Activated CD4-positive, alpha-beta memory T cell treated with anti-CD3 and anti-CD28 coated beads for 36 hours (primary cell): Measurements from ENCODE around the gene PPP2R2D. TPM values are rescaled to one million over a fixed set of nuclear protein-coding genes. Genes with fewer than 3 reads are reported as not detected.
A peak's percentile ranks its signal among the peaks of the same experiment; 100 is the strongest.

Experiments used
- CTCF ChIA-PET: fragments of 350-600 bp; sonication (Branson Sonifier 250); formaldehyde crosslinking; loops from one replicate; lab custom pipeline; 2021; ENCODE audit warnings: antibody characterized with exemption, inconsistent platforms; lab: Charles Lee
- POLR2A ChIA-PET: fragments of 350-600 bp; sonication (Branson Sonifier 250); formaldehyde crosslinking; loops from one replicate; lab custom pipeline; 2021; ENCODE audit warnings: antibody characterized with exemption; lab: Charles Lee
- DNase-seq: peaks from one replicate; pipeline ENCODE4 v3.0.0-alpha.2; 2020
- H3K27ac Mint-ChIP-seq: one replicate; pipeline ENCODE4 v1.8.0; 2021; ENCODE audit warnings: mixed read lengths
- H3K27me3 Mint-ChIP-seq: one replicate; pipeline ENCODE4 v1.8.0; 2021; ENCODE audit warnings: mixed read lengths
- H3K36me3 Mint-ChIP-seq: one replicate; pipeline ENCODE4 v1.8.0; 2021; ENCODE audit warnings: mixed read lengths
- H3K4me1 Mint-ChIP-seq: one replicate; pipeline ENCODE4 v1.8.0; 2021; ENCODE audit warnings: low read depth, mixed read lengths
- H3K4me3 Mint-ChIP-seq: one replicate; pipeline ENCODE4 v1.8.0; 2021; ENCODE audit warnings: mild to moderate bottlenecking, mixed read lengths
- H3K9me3 Mint-ChIP-seq: one replicate; pipeline ENCODE4 v1.8.0; 2021; ENCODE audit warnings: mixed read lengths
- intact Hi-C: fragments of 100-400 bp; cut with micrococcal nuclease; formaldehyde crosslinking; loops from one replicate; pipeline ENCODE4 v1.15.1; 2023
- total RNA-seq, 2 experiments: library from RNA; stranded (reverse); gene quantifications; one replicate each; pipeline ENCODE4 v1.2.3, GENCODE V29; 2021

Gene PPP2R2D
- total RNA-seq, 2 experiments from 2014 or later = 31.9 to 32.3 TPM

- Mint-ChIP-seq H3K27ac (no peak overlapping the region), H3K9me3 (peaks cover 6% of the 10 kb centered on the region)
- intact Hi-C loops = no loop called here
Observed at GRCh38 chr10:131991726-131992125, 90.9 kb downstream of the PPP2R2D start.

DNA sequence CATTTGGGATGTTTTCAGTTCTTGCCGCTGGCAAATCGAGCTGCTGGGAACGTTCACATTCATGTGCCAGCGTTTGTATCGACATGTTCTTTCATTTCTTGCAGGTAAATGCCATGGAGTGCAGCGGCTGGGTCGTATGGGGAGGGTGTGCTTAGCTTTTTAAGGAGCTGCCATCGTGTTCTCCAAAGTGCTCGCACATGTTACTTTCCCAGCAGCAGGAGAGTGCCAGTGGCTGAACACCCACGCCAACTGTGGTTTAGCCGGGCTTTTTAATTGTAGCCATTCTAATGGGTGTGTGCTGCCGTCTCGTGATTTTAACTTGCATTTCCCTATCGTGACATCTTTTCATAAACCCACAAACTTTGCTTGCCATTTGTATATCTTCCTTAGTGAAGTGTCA is 92.5 kb downstream of the PPP2R2D start:
- Mint-ChIP-seq H3K4me3 (no peak overlapping the region), H3K27ac (no peak overlapping the region), H3K4me1 (no peaks in the 10 kb centered on the region), H3K27me3 (no peaks in the 10 kb centered on the region), H3K9me3 (no peaks in the 10 kb centered on the region), H3K36me3 (no peaks in the 10 kb centered on the region)
- CTCF ChIA-PET = no interaction called here
- POLR2A ChIA-PET = no interaction called here
- DNase-seq = no peak
- intact Hi-C loops = no loop called here

More at GRCh38 chr10:131991726-131992125, 90.9 kb downstream of the PPP2R2D start:
- ChIA-PET CTCF (no interaction called here), POLR2A (no interaction called here)
- no peak for DNase-seq
- peaks cover 3% of the 10 kb centered on the region for H3K36me3 Mint-ChIP-seq
- H3K4me1 Mint-ChIP-seq = no peaks in the 10 kb centered on the region
- no peak overlapping the region for H3K4me3 Mint-ChIP-seq
- H3K27me3 Mint-ChIP-seq = peaks cover 2% of the 10 kb centered on the region

DNA sequence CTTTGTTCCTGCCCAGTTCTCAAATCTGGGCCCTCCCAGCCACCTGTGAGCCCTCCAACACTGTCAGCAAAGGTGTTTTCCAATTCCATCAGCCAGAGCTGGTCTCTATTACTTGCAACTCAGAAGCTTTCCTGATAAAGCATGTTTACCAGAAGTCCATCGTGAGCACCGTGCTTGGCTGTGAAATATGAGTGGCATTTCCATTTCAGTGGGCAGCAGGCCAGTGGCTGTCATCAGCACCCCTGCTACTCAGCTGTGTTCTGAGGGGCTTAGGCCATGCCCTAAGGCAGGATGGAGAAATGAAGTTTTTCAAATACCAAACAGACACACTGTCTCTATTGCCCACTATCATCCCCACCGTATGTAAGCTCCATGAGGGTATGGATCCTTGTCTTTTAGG is 93.6 kb downstream of the PPP2R2D start:
- H3K27ac Mint-ChIP-seq = no peak overlapping the region
- intact Hi-C loops = no loop called here
- H3K27me3 Mint-ChIP-seq = no peaks in the 10 kb centered on the region
- ChIA-PET POLR2A (no interaction called here), CTCF (no interaction called here)
- no peaks in the 10 kb centered on the region for H3K4me1 Mint-ChIP-seq
- no peak for DNase-seq
- H3K4me3 Mint-ChIP-seq = no peak overlapping the region
- no peaks in the 10 kb centered on the region for H3K9me3 Mint-ChIP-seq
- H3K36me3 Mint-ChIP-seq = no peaks in the 10 kb centered on the region

GRCh38 chr10:131996466-131997365 is 95.9 kb downstream of the PPP2R2D start:
- no peak for DNase-seq
- H3K4me1 Mint-ChIP-seq = peaks cover 2% of the 10 kb centered on the region
- CTCF ChIA-PET = interaction anchor here (1.6 kb wide), 1 partner anchor 26 kb away, joined by 6 read pairs; no protein-coding TSS in a partner anchor
- no peaks in the 10 kb centered on the region for H3K27me3 Mint-ChIP-seq
- H3K36me3 Mint-ChIP-seq = no peaks in the 10 kb centered on the region
- POLR2A ChIA-PET = no interaction called here
- H3K4me3 Mint-ChIP-seq = no peak overlapping the region
- no peaks in the 10 kb centered on the region for H3K9me3 Mint-ChIP-seq
- H3K27ac Mint-ChIP-seq = no peak overlapping the region
- intact Hi-C loops = no loop called here

GRCh38 chr10:131997366-131998049 is 96.7 kb downstream of the PPP2R2D start:
- ChIA-PET POLR2A (no interaction called here), CTCF (interaction anchor here (1.6 kb wide), 1 partner anchor 25 kb away, joined by 6 read pairs; no protein-coding TSS in a partner anchor)
- Mint-ChIP-seq H3K9me3 (no peaks in the 10 kb centered on the region), H3K27ac (no peak overlapping the region), H3K4me1 (peaks cover 2% of the 10 kb centered on the region), H3K4me3 (no peak overlapping the region), H3K27me3 (peaks cover 1% of the 10 kb centered on the region), H3K36me3 (no peaks in the 10 kb centered on the region)
- intact Hi-C loops = no loop called here
- no peak for DNase-seq

GRCh38 chr10:131998050-131998844 is 97.4 kb downstream of the PPP2R2D start:
- H3K27ac Mint-ChIP-seq = no peak overlapping the region
- POLR2A ChIA-PET = no interaction called here
- no peaks in the 10 kb centered on the region for H3K36me3 Mint-ChIP-seq
- H3K4me1 Mint-ChIP-seq = peaks cover 2% of the 10 kb centered on the region
- CTCF ChIA-PET = interaction anchor here (0.6 to 1.6 kb wide), 2 partner anchors 24 to 25 kb away, joined by 3 to 6 read pairs; no protein-coding TSS in a partner anchor
- H3K4me3 Mint-ChIP-seq = no peak overlapping the region
- no peaks in the 10 kb centered on the region for H3K9me3 Mint-ChIP-seq
- intact Hi-C loops = no loop called here
- peaks cover 1% of the 10 kb centered on the region for H3K27me3 Mint-ChIP-seq
- no peak for DNase-seq

DNA sequence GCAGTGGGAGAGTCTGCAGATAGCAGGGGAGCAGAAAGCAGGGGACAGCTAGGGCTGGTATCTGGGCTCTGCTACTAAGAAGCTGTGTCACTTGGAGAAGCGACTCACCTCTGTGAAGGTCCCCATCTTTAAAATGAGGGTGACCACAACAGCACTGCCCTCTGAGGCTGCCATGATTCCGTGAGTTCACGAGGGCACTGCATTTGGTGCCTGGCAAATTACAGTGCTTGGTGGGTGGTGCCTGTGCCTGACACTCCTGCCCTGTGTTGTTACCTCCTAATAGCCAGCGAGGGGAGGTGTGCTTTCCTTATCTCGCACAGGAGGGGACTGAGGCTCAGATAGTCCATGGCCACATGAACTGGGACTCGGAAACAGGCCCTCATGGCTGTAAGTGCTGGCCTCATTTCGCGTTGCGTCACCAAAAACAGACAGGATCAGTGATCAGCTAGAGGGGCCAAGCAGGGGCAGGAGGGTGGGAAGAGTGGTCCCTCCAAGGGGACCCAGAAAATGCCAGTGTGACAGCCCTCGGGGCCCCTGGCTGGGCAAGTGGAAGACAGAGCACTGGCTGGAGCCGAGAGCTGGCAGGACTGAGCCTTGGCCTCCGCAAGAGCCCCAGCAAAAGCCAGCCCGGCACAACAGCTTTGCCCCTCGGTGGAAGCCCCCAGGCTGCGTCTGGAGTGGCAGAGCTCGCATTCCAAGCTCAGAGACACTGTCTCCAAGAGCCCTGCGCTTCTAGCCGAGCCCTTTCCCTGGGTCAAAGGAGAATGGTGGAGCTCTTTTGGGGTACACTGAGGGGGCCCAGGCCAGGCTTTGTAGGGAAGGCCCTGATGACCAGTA is 98.3 kb downstream of the PPP2R2D start:
- Mint-ChIP-seq H3K4me3 (no peak overlapping the region), H3K9me3 (no peaks in the 10 kb centered on the region), H3K27ac (no peak overlapping the region), H3K4me1 (peaks cover 2% of the 10 kb centered on the region), H3K27me3 (peaks cover 1% of the 10 kb centered on the region), H3K36me3 (no peaks in the 10 kb centered on the region)
- DNase-seq = no peak
- intact Hi-C loops = no loop called here
- ChIA-PET POLR2A (no interaction called here), CTCF (interaction anchor here (0.6 to 1.3 kb wide), 3 partner anchors 23 to 113 kb away, joined by 3 to 8 read pairs (median 3); no protein-coding TSS in a partner anchor)

- no peak overlapping the region for H3K27ac Mint-ChIP-seq
- POLR2A ChIA-PET = interaction anchor here (1.1 kb wide), 1 partner anchor 35 kb away, joined by 4 read pairs; no protein-coding TSS in a partner anchor
- H3K4me3 Mint-ChIP-seq = no peak overlapping the region
- peak; percentile 25 for DNase-seq
- H3K4me1 Mint-ChIP-seq = peaks cover 5% of the 10 kb centered on the region
- peaks cover 12% of the 10 kb centered on the region for H3K9me3 Mint-ChIP-seq
- CTCF ChIA-PET = interaction anchor here (1.0 kb wide), 1 partner anchor 116 kb away, joined by 3 read pairs; no protein-coding TSS in a partner anchor
- H3K36me3 Mint-ChIP-seq = peaks cover 7% of the 10 kb centered on the region
- intact Hi-C loops = no loop called here
- peaks cover 1% of the 10 kb centered on the region for H3K27me3 Mint-ChIP-seq
Observed at GRCh38 chr10:132001238-132001972, 100.6 kb downstream of the PPP2R2D start.

DNA sequence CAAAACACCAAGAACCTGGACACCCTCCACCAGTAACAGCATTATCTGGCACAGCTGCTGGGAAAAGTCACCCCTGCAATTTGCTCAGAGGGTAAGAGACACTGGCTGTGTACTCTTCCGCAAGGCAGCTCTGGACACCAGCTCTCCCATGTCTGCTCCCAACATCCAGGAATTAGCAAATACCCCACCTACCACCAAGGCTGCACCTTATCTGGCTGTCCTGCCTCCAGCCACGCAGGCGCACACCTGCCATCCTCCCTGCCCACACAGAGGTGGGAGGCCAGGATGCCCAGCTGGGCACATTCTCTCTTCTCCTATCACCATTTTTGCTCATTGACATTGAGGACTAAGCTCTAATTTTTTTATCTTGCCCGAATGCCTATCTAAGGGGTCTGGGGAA is 101.2 kb downstream of the PPP2R2D start:
- Mint-ChIP-seq H3K4me3 (no peak overlapping the region), H3K27me3 (peaks cover 1% of the 10 kb centered on the region), H3K36me3 (peaks cover 7% of the 10 kb centered on the region), H3K27ac (no peak overlapping the region), H3K9me3 (peaks cover 12% of the 10 kb centered on the region), H3K4me1 (peaks cover 5% of the 10 kb centered on the region)
- intact Hi-C loops = no loop called here
- ChIA-PET CTCF (interaction anchor here (1.0 kb wide), 1 partner anchor 116 kb away, joined by 3 read pairs; no protein-coding TSS in a partner anchor), POLR2A (interaction anchor here (1.1 kb wide), 1 partner anchor 35 kb away, joined by 4 read pairs; no protein-coding TSS in a partner anchor)
- DNase-seq = no peak

- CTCF ChIA-PET = no interaction called here
- Mint-ChIP-seq H3K9me3 (peaks cover 12% of the 10 kb centered on the region), H3K27ac (no peak overlapping the region), H3K36me3 (peaks cover 7% of the 10 kb centered on the region), H3K27me3 (peaks cover 6% of the 10 kb centered on the region), H3K4me3 (no peak overlapping the region), H3K4me1 (peaks cover 5% of the 10 kb centered on the region)
- intact Hi-C loops = no loop called here
- DNase-seq = no peak
- POLR2A ChIA-PET = no interaction called here
Observed at GRCh38 chr10:132003282-132003924, 102.6 kb downstream of the PPP2R2D start.
